ENCODE measurements around the gene URM1.
A peak's percentile ranks its signal among the peaks of the same experiment; 100 is the strongest.
"Not testable (repeated sequence)": the region's sequence is repeated elsewhere in the genome, so short reads cannot be mapped to it uniquely, and the experiment has no call there.

The URM1 gene

GRCh38 chr9:128421482-128421996, 50.4 kb downstream of the URM1 start:
- Histone ChIP-seq H3K27me3 (ENCODE audit: insufficient read depth, low read length, poor library complexity) (peaks cover 6% of the 10 kb centered on the region), H3K79me2 (ENCODE audit: control insufficient read depth, insufficient read depth, low read length) (no peaks in the 10 kb centered on the region), H3K4me1 (ENCODE audit: control insufficient read depth, low read depth, low read length) (peaks cover 2% of the 10 kb centered on the region), H2BK120ac (ENCODE audit: low read depth, low read length) (no peak overlapping the region), H3K23ac (ENCODE audit: low read length) (peak overlapping the region; percentile 24), H3K4me2 (ENCODE audit: low read length) (peak overlapping the region; percentile 91), H4K8ac (ENCODE audit: low read depth, low read length) (no peak overlapping the region), H2BK15ac (replicated peaks; ENCODE audit: low read depth) (no peak overlapping the region), H2AK5ac (ENCODE audit: low read length) (no peak overlapping the region), H2BK5ac (ENCODE audit: low read length) (no peak overlapping the region), H3K9ac (ENCODE audit: low read length) (peak overlapping the region; percentile 89), H3K79me1 (ENCODE audit: low read length) (no peaks in the 10 kb centered on the region), H3K56ac (ENCODE audit: low read length) (peak overlapping the region; percentile 96), H3K18ac (ENCODE audit: low read length) (no peak overlapping the region), H3K36me3 (ENCODE audit: control insufficient read depth, insufficient read depth, low read length) (no peaks in the 10 kb centered on the region), H3K4me3 (ENCODE audit: low read length) (no peak overlapping the region), H4K5ac (ENCODE audit: low read length) (no peak overlapping the region), H3K4ac (ENCODE audit: low read depth, low read length) (no peak overlapping the region), H3K27ac (ENCODE audit: low read depth, low read length) (no peak overlapping the region)
- no CpG with 5 or more reads among the region's 11 CpGs for WGBS (ENCODE audit: extremely low coverage, insufficient coverage, low lambda C conversion rate)
- DNase-seq: no peak

DNA sequence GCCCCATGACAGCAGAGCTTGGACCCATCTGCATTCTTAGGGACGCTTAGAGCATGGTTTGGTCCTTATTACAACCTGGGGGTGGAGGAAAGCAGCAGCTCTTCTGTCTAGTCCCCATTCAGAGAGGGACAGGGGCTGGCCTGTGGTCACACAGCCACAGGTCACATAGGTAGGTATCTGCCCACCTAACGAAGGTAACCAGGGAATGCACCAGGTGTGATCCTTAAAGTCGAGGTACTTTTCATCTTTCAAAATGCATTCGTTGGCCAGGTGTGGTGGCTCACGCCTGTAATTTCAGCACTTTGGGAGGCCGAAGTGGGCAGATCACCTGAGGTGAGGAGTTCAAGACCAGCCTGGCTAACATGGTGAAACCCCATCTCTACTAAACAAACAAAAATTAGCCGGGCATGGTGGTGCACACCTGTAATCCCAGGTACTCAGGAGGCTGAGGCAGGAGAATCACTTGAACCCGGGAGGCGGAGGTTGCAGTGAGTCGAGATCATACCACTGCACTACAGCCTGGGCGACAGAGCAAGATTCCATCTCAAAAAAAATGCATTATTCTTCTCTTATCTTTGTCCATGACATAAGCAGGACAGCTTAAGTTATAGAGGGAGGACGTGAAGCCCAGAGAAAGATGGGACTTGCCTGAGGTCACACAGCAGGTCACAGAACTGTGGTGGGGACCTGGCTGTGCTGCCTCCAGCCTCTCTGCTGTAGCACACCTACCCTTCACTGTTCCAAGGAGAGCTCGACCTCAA, 51.0 kb downstream of the URM1 start:
- not testable (repeated sequence) for H3K56ac ChIP-seq (ENCODE audit: low read length); H2BK5ac ChIP-seq (ENCODE audit: low read length); H3K4ac ChIP-seq (ENCODE audit: low read depth, low read length); H3K27ac ChIP-seq (ENCODE audit: low read depth, low read length); H3K18ac ChIP-seq (ENCODE audit: low read length); H3K23ac ChIP-seq (ENCODE audit: low read length); H3K27me3 ChIP-seq (ENCODE audit: insufficient read depth, low read length, poor library complexity); H3K9ac ChIP-seq (ENCODE audit: low read length); H3K4me2 ChIP-seq (ENCODE audit: low read length); H3K79me1 ChIP-seq (ENCODE audit: low read length); H3K36me3 ChIP-seq (ENCODE audit: control insufficient read depth, insufficient read depth, low read length); H2BK15ac ChIP-seq (replicated peaks; ENCODE audit: low read depth); H4K5ac ChIP-seq (ENCODE audit: low read length); DNase-seq; H3K4me3 ChIP-seq (ENCODE audit: low read length); H2AK5ac ChIP-seq (ENCODE audit: low read length); H4K8ac ChIP-seq (ENCODE audit: low read depth, low read length); H3K79me2 ChIP-seq (ENCODE audit: control insufficient read depth, insufficient read depth, low read length); H3K4me1 ChIP-seq (ENCODE audit: control insufficient read depth, low read depth, low read length); H2BK120ac ChIP-seq (ENCODE audit: low read depth, low read length)
- no CpG with 5 or more reads among the region's 13 CpGs for WGBS (ENCODE audit: extremely low coverage, insufficient coverage, low lambda C conversion rate)

- no peaks in the 10 kb centered on the region for H3K79me1 ChIP-seq (ENCODE audit: low read length)
- no peak overlapping the region for H2BK15ac ChIP-seq (replicated peaks; ENCODE audit: low read depth)
- H3K4ac ChIP-seq (ENCODE audit: low read depth, low read length): no peak overlapping the region
- H4K5ac ChIP-seq (ENCODE audit: low read length): no peak overlapping the region
- H3K9ac ChIP-seq (ENCODE audit: low read length): no peak overlapping the region
- no peaks in the 10 kb centered on the region for H3K36me3 ChIP-seq (ENCODE audit: control insufficient read depth, insufficient read depth, low read length)
- H3K4me3 ChIP-seq (ENCODE audit: low read length): no peak overlapping the region
- H2AK5ac ChIP-seq (ENCODE audit: low read length): no peak overlapping the region
- peaks cover 6% of the 10 kb centered on the region for H3K27me3 ChIP-seq (ENCODE audit: insufficient read depth, low read length, poor library complexity)
- H3K79me2 ChIP-seq (ENCODE audit: control insufficient read depth, insufficient read depth, low read length): no peaks in the 10 kb centered on the region
- no CpG with 5 or more reads among the region's 5 CpGs for WGBS (ENCODE audit: extremely low coverage, insufficient coverage, low lambda C conversion rate)
- DNase-seq: no peak
- H3K23ac ChIP-seq (ENCODE audit: low read length): no peak overlapping the region
- H3K4me1 ChIP-seq (ENCODE audit: control insufficient read depth, low read depth, low read length): peaks cover 2% of the 10 kb centered on the region
- H3K56ac ChIP-seq (ENCODE audit: low read length): no peak overlapping the region
- no peak overlapping the region for H4K8ac ChIP-seq (ENCODE audit: low read depth, low read length)
- no peak overlapping the region for H3K18ac ChIP-seq (ENCODE audit: low read length)
- no peak overlapping the region for H3K4me2 ChIP-seq (ENCODE audit: low read length)
- H2BK120ac ChIP-seq (ENCODE audit: low read depth, low read length): no peak overlapping the region
- no peak overlapping the region for H3K27ac ChIP-seq (ENCODE audit: low read depth, low read length)
- no peak overlapping the region for H2BK5ac ChIP-seq (ENCODE audit: low read length)
These were observed 51.6 kb downstream of the URM1 start for GRCh38 chr9:128422783-128423150.

GRCh38 chr9:128423356-128423755, 52.2 kb downstream of the URM1 start:
- not testable (repeated sequence) for H3K79me1 ChIP-seq (ENCODE audit: low read length); H3K4me3 ChIP-seq (ENCODE audit: low read length); H2BK120ac ChIP-seq (ENCODE audit: low read depth, low read length); DNase-seq; H3K23ac ChIP-seq (ENCODE audit: low read length); H4K8ac ChIP-seq (ENCODE audit: low read depth, low read length); H3K4me2 ChIP-seq (ENCODE audit: low read length); H3K18ac ChIP-seq (ENCODE audit: low read length); H3K27ac ChIP-seq (ENCODE audit: low read depth, low read length); H3K36me3 ChIP-seq (ENCODE audit: control insufficient read depth, insufficient read depth, low read length); H2BK15ac ChIP-seq (replicated peaks; ENCODE audit: low read depth); H3K9ac ChIP-seq (ENCODE audit: low read length); H3K4ac ChIP-seq (ENCODE audit: low read depth, low read length); H3K56ac ChIP-seq (ENCODE audit: low read length); H2BK5ac ChIP-seq (ENCODE audit: low read length); H3K79me2 ChIP-seq (ENCODE audit: control insufficient read depth, insufficient read depth, low read length); H4K5ac ChIP-seq (ENCODE audit: low read length); H3K27me3 ChIP-seq (ENCODE audit: insufficient read depth, low read length, poor library complexity); H2AK5ac ChIP-seq (ENCODE audit: low read length); H3K4me1 ChIP-seq (ENCODE audit: control insufficient read depth, low read depth, low read length)
- no CpG with 5 or more reads among the region's 6 CpGs for WGBS (ENCODE audit: extremely low coverage, insufficient coverage, low lambda C conversion rate)

DNA sequence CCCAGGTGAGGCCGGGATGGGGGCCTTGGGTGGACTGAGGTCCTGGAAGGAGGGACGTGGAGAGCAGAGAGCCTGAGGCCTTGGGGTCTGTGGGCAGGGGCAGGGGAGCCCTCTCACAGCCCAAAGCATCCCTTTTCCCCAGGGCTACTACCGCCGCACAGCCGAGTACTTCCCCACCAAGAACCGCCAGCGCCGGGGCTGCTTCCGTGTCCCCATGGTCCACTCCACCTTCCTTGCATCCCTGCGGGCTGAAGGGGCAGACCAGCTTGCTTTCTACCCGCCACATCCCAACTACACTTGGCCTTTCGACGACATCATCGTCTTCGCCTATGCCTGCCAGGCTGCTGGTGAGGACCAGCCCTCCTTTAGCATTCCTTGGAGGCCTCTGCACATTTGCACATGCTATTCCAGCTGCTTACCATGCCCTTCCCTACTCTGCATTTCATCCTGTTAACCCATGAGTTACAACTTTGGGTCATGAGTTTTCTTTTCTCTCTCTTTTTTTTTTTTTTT, 53.1 kb downstream of the URM1 start:
- H3K36me3 ChIP-seq (ENCODE audit: control insufficient read depth, insufficient read depth, low read length): no peaks in the 10 kb centered on the region
- no CpG with 5 or more reads among the region's 15 CpGs for WGBS (ENCODE audit: extremely low coverage, insufficient coverage, low lambda C conversion rate)
- no peak overlapping the region for H2BK15ac ChIP-seq (replicated peaks; ENCODE audit: low read depth)
- no peak overlapping the region for H3K9ac ChIP-seq (ENCODE audit: low read length)
- H3K79me1 ChIP-seq (ENCODE audit: low read length): no peaks in the 10 kb centered on the region
- no peak overlapping the region for H3K4me3 ChIP-seq (ENCODE audit: low read length)
- no peak overlapping the region for H3K18ac ChIP-seq (ENCODE audit: low read length)
- no peak overlapping the region for H4K5ac ChIP-seq (ENCODE audit: low read length)
- H2BK120ac ChIP-seq (ENCODE audit: low read depth, low read length): no peak overlapping the region
- H2BK5ac ChIP-seq (ENCODE audit: low read length): no peak overlapping the region
- peaks cover 3% of the 10 kb centered on the region for H3K27me3 ChIP-seq (ENCODE audit: insufficient read depth, low read length, poor library complexity)
- H3K27ac ChIP-seq (ENCODE audit: low read depth, low read length): no peak overlapping the region
- no peak overlapping the region for H4K8ac ChIP-seq (ENCODE audit: low read depth, low read length)
- H2AK5ac ChIP-seq (ENCODE audit: low read length): no peak overlapping the region
- no peak overlapping the region for H3K23ac ChIP-seq (ENCODE audit: low read length)
- H3K4me2 ChIP-seq (ENCODE audit: low read length): no peak overlapping the region
- no peak for DNase-seq
- no peak overlapping the region for H3K4ac ChIP-seq (ENCODE audit: low read depth, low read length)
- no peaks in the 10 kb centered on the region for H3K79me2 ChIP-seq (ENCODE audit: control insufficient read depth, insufficient read depth, low read length)
- no peak overlapping the region for H3K56ac ChIP-seq (ENCODE audit: low read length)
- peaks cover 2% of the 10 kb centered on the region for H3K4me1 ChIP-seq (ENCODE audit: control insufficient read depth, low read depth, low read length)
